LNCAP (cell line): Measurements from ENCODE around the gene KCNN3.
A peak's percentile ranks its signal among the peaks of the same experiment; 100 is the strongest.

Experiments used
- CTCF ChIP-seq: fragments of 450-650 bp; IDR thresholded peaks from 2 replicates; pipeline ENCODE4 v1.5.1; 2017; ENCODE audit warnings: mild to moderate bottlenecking

Gene KCNN3

GRCh38 chr1:154878371-154879037 lies 8.4 kb upstream of the KCNN3 start:
- TF ChIP-seq CTCF = peak; percentile 94

- TF ChIP-seq CTCF = no peak
Observed at GRCh38 chr1:154877370-154877974, 7.4 kb upstream of the KCNN3 start.

GRCh38 chr1:154876842-154877369 lies 6.8 kb upstream of the KCNN3 start:
- no peak for TF ChIP-seq CTCF

- no peak for TF ChIP-seq CTCF
Observed at GRCh38 chr1:154874465-154874864, 4.4 kb upstream of the KCNN3 start.

- no peak for TF ChIP-seq CTCF
Observed at GRCh38 chr1:154873321-154873950, 3.4 kb upstream of the KCNN3 start.

GRCh38 chr1:154871374-154871773 lies 1.3 kb upstream of the KCNN3 start:
- TF ChIP-seq CTCF = no peak

- no peak for TF ChIP-seq CTCF
Observed at GRCh38 chr1:154870734-154871133, 653 bp upstream of the KCNN3 start.
